Mesenteric fat pad (tissue), 1 donor: ENCODE data around the gene TSPAN2. TPM values are rescaled to one million over a fixed set of nuclear protein-coding genes. Genes with fewer than 3 reads are reported as not detected.

Source experiments
- DNase-seq: peaks from one replicate; pipeline ENCODE4 v3.0.0-alpha.2; 2020; ENCODE audit warnings: low spot score
- total RNA-seq: library from RNA; stranded (reverse); fragmentation: NEBNext Ultra II Directional; extraction: Animal tissue kit (Norgen Biotek cat#: 25700); gene quantifications from one replicate; pipeline ENCODE4 v1.2.1, GENCODE V29; 2021
- donor health status: DM: yes; HTN: yes; CAD: no.

The TSPAN2 gene
- total RNA-seq, 1 donor from 2014 or later: 4.3 TPM

DNA sequence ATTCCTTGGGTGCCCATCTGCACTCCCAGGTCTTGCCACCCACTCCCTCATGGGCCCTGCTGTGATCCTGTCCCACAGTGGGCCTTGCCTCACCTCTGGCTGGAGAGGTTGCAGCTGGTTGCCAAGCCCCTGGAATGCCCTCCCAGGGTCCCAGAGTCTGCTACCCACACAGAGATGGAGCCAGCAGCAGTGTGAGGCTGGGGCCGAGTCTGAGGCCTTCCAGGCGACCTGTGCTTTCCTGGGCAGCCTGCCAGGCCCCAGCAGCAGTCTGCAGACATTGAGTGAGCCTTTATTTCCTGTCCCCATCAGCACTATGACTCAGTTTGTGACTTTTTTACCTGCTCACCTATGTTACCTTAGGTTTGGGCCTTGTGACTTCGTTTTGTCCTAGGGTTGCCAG, 25.0 kb upstream of the TSPAN2 start:
- no peak for DNase-seq

DNA sequence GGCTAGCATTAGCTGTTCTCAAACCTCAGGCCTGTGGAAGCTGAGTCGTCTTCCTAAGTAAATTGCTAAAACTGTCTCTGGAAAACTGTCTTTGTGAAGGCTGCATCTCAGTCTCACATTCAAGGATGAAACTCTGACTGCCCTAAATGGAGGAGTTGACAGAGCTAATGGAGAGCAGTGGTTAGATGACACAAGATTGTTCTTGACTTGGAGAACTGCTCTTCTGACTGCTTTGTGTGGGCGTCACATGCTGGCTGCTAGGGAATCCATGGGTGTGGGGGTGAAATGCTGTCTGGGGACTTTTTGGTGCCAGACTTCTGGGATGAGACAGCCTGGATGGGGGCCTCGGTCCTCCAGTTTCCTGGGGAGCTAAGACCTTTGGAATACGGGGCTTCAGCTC, 24.5 kb upstream of the TSPAN2 start:
- no peak for DNase-seq

DNA sequence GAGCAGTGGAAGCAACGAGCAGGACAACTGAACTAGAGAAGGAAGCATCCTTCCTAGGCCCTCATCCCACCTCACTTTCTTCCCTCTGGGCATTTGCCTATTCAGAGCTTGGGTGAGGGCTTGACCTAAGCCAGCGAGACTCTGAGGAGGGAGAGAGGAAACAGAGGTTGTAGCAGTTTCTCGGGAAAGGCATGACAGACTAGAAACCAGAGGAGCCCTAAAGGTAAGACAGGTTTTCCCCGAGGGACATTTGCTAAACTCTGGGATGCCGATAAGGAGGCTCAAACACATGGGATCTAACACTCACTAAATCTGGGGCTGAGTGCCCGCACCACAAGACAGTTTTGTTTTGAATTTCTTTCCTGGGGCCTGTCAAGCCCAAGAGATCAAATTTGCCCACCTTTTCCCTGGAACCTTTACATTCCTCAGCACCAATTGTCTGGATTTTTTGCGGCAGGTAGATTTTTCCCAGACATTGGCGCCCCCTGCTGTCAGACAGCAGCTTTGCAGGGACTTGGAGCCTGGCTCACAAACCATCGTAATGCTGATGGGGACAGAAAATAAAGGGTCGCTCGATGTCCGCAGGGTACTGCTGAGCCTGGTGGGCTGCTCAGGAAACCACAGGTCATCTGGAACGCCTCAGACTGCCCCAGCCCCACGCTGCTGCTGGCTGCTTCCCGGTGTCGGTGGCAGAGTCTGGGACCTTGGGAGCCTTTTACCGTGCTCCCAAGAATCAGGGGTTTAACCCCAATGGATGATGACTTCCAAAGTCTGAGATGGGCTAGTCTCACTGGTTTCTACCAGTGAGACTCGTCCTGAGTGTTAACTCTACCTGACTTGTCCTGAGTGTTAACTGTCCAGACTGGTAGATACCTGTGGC, 23.4 kb upstream of the TSPAN2 start:
- DNase-seq: no peak

DNA sequence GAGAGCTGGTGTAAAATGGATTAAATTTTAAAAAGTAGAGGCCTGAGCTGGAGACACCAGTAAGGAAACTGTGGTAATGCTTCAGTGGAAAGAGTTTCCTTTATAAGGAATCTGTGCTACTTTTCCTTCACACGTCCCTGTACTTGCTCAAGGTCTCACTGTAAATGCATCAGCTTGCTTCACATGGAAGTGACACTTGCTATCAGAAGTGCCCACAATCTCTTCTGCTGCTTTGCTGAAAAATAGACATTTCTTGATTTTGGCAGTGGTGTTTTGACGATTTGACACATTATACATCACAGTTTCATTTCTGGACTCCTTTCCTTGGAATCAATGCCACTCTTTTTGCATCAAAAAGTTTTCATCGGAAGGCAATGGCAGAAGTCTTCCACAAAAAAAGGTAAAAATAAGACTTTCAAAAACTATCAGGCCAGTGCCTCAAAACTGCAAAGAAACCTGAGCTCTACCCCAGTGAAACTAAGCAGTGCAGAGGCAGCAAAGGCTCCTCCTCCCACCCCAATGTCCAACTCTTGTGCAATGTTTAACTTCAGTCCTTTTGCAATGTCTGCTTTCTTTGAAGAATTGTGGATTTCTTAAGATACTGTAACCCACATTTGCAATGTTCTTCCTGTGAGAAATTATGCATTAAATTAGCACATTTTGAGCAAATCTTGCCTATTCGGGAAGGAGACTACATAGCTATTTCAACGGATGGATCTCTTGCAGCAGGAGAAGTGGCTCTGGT, 18.4 kb upstream of the TSPAN2 start:
- no peak for DNase-seq

DNA sequence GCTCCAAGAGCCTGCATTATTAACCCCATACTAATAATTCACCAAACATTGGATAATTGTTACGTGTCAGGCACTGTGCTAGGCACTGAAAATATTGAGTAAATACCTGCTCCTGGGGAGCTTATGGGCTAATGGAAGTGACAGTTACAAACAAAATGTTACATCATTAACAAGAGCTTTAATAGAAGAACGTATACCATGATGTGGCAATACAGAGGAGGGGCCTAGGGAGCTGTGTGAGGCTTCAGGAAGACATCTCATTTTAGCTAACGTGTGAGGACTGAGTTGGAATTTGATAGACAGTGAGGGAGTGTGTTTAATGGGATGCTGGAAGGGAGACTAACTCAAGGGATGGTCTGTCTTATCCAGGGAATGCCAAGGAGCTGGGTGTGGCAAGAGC, 16.5 kb upstream of the TSPAN2 start:
- no peak for DNase-seq

DNA sequence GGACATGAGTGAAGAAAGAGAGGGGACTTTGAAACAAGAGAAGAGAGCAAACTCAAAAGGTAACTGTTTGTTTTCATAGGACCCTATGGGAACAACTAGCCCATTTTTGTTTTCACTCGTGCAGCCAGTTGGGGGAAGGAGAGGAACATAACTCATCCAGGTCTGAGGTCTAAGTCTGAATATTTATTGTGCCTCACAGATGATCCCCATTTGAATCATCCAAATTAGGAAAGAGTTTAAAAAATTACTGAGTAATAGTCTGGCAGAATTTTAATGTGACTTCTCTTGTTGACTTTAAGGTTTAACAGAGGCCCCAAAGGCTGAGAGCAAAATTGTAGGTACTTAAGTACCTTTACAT, 10.4 kb upstream of the TSPAN2 start:
- no peak for DNase-seq

DNA sequence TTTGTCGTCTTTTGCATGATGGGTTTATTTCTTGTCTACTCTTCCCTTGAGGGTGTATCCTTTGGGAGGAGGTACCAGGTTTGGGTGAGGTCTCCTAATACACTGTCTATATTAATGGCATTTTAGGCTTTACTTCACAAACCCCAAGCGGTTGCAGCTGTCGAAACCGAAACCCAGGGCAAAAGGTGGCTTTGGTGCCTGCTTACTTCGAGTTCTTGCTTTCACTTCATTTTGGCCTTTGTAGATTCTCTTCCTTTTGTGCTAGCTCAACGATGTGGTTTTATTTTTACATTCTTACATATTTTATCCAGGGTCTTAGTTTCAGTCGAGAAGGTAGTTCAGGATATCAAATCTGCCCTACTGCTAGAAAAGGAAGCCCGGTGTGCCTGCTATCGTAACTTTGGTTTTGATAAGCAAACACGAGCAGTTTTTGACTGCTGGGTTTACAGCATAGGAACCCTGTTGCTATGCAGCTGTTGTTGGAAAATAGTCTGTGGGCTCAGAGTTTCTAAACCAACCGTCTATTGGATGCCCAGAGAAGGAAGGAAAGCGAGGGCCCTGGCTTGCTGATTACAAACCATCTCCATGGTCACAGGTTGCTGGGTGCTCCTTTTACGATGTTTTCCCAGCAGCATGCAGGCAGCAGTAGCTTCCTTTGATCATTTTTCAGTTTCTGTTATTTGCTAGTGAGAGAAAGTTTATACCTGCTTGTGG, 9.8 kb upstream of the TSPAN2 start:
- no peak for DNase-seq

DNA sequence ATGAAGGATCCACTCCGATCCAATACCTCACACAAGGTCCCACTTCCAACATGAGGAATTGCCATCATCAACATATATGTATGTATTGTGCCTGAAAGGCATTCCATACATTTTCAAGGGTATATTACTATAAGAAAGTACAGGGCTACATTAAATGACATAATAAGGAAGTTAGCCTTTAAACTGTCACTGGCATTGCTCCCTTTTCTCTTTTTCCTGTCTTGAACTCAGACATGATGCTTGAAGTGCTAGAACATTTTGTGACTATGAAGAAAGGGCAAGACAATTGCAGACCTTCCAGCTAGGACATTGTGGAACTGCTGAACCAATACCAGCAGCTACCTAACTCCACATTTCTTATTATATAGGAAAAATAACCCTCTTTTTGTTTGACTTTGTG, 2.9 kb upstream of the TSPAN2 start:
- no peak for DNase-seq

DNA sequence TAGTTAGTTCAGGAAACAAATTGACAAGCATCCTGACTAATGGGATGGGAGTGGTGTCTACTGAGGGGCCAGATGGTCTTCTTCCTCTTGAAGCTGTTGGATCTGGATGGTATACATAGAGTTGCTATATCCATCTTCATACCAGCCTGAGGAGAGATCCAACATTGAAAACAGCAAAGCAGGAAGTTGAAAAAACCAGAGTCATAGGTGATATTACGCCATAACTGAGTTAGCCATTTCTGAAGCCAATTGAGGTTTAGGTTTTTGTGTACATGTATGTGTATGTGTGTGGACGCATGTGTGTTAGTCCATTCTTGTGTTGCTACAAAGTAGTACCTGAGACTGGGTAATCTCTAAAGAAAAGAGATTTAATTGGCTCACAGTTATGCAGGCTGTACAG, 2.3 kb upstream of the TSPAN2 start:
- no peak for DNase-seq

DNA sequence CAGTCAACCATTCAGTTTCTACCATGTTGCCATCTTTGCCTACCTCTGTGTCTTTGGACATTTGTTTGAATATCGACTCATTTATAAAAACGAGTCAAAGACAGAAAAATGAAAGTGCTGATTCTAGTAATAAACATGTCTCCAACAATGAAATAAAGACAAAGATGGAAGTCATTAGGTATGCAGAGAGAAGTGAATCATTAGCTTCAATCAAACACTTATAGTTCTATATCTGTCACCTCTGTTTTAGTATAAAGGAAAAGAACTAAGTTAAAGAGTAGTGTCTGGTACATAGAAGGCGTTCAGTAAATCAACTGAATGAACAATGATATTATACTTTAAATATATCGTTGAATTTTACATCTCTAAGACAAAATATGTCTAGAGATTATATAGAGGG, 1.7 kb upstream of the TSPAN2 start:
- DNase-seq: no peak

DNA sequence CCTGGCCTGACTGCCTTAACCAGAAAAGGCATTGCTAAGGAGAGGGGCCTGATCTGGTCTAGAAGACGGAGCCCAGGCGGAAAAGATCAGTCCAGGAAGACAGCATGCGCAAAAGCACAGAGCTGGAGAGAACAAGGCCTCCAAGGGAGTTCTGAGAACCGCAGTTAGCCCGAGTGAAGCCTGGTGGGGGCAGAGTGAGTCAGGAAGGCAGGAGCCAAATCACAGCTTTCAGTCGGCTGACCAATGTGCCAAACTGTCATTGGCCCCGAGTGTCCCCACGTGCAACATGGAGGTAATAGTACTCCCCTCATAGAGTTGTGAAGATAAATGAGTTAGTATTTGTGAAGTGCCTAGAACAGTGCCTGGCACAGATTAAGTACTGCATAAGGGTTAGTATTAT, 1.2 kb upstream of the TSPAN2 start:
- DNase-seq: no peak

DNA sequence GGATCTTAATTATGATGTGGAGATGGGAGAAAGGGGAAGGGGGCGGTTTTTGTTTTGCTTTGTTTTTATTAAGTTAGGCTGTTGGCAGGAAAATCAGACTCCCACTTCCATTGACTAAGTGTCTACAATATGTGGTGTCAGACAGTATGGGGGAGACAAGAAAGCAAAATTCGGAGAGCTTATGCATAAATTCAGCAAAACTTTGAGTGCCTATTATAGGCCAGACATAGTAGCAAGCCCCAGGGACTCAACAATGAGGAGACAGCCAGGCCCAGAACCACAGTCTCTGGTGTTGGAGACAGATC, 835 bp upstream of the TSPAN2 start:
- no peak for DNase-seq

DNA sequence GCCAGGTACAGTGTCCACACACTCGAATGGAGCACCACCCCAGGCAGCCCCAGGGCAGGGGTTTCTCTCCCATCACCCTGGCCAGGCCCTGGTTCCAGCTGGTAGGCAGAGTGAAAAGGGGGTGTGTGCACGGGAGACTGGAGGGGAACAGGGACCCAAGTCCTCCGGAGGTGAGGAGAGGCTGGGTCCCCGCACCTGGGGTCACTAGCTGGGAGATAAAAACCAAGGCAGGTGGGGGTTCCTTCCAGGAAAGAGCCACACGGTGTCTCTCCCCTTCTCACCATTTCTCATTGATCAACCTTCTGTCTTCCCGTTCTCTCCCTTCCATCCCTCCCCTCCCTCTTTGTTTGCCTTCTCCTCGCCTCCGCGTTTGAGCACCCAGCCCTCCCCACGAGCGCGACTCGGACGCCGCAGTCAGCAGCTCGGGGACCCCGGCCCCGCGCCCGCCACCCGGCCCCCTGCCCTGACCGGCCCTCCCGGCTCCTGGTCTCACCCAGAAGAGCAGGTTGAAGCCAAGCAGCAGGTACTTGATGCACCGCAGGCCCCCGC, 358 bp downstream of the TSPAN2 start:
- no peak for DNase-seq

DNA sequence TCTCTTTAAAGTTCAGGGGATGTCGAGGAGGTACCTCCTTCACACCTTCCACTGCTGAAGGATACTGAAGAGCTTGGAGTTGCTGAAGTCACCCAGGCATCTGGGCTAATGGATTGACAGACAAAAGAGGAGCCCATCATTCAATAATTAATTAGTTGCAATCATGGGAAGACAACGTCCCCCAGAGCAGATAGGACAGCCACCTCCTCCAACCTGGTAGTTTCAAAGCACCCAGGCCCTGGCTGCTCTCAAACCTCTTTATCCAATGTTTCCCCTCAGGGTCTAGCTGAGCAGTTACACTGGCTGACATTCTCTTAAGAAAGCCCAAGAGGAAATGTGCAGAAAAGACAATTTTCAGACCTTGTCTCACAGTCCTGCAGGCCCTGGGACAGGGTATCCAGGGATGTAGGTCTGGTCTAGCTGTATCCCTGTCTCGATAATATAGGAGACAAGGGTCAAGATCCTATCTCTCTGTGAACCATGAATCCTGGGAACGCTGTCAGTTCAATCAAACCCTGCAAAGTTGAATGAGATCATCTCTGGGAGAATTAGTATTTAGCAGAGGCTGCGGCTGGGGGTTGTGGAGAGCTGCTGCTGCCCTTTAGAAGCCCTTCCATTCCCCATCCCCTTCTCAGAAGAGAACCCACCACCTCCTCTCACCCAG, 1.1 kb downstream of the TSPAN2 start:
- no peak for DNase-seq

DNA sequence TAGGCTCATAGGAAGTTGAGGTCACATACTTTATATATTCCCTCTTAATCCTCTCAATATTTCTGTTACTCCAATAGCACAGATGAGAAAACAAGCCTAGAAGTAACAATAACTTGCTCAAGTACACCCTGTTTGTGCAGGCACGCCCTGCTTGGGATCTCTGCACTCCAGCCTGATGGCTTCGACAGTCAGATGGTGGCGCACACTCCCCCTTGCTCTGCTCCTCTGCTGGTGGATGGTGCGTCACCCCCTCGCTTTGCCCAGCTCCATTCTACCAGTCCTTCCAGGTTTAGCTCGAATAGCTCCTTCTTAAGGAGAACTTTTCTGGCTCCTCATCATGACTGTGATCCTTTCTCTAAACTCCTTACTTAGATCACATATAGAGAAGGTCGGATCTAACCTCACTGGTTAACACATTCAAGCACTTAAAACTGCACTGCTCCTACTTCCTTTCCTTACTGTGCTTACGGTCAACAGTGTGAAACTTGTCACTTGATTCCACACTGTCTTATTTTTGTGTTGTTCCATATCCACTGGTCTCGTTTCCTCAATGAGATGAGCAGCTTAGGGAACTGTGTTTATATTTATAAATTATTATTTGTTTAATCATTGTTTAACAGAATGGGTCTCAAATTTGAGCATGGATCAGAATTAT, 3.0 kb downstream of the TSPAN2 start:
- DNase-seq: no peak

DNA sequence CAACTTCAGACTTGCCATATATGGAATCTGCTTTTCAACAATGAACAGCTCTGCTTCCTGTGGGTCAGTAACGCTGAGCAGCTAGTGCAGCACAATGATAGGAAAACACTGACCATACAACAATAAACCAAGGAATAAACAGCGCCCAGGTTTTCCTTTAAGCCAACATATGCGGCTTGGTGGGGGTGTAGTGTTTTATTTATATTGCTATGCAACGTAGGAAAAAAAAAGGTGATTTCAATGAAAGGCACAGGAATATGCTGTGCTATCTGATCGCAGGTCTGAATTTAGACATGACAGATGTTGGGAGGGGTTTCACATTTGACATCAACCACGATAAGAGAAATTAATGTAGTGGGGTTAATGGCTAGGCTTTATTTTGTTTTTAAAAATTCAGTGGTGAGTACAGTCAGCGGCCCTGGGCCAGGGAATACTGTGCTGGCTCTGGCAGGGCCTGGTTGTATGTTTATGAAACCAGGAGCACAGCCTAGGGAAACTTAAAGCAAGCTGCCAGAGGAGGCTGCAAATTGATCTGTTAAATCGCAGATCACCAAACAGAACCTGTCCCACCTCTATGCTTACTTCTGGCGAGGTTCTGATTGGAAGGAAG, 4.3 kb downstream of the TSPAN2 start:
- no peak for DNase-seq

DNA sequence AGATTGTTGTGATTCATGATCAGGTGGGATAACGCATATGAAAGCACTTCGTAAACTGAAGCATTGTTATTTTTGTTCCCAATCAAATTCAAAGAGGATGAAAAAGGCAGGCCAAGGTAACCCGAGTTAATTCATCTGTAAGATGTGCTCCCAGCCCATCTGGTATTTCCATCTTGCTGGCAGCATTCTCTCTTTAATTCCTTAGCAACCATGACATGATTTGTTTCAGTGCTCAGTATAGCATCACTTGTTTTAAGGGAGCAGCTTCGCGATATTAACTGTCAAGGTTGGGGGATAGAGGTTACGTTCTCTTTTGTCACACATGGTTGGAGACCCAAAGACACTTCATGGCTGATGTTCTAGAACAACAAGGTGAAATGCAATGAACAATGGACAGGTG, 6.4 kb downstream of the TSPAN2 start:
- DNase-seq: no peak

DNA sequence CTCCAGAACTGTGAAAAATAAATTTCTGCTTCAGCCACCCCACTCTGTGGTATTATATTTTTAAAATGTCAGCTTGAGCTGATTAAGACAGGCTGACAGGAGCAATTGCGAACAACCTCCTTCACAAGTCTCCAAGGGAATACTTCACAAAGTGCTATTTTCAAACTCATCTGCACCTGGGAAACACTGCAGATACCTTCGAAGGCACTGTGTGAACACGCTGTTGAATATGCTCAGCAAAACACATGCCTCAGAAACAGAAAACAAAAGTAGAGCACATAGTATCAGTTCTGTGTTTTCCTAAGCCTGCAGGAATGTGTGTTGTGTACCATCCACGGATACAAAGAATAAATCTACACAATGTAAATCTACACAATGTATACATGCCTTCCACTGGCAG, 10.6 kb downstream of the TSPAN2 start:
- DNase-seq: no peak

DNA sequence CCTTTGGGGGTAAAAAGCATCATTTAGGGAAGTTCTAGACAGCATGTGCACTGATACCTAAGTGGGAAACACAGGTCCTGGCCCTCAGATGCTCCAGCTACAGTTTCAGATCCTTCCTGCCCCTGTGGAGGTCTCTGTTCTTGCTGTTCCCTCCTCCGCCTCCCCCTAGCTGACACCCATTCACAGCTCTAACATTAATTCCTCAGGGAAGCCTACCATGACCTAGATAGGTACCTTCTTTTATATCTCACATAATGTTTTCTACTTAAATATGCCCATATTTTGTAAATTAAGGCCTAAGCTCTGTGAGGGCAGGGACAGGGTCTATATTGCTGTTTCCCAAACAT, 11.3 kb downstream of the TSPAN2 start:
- no peak for DNase-seq

DNA sequence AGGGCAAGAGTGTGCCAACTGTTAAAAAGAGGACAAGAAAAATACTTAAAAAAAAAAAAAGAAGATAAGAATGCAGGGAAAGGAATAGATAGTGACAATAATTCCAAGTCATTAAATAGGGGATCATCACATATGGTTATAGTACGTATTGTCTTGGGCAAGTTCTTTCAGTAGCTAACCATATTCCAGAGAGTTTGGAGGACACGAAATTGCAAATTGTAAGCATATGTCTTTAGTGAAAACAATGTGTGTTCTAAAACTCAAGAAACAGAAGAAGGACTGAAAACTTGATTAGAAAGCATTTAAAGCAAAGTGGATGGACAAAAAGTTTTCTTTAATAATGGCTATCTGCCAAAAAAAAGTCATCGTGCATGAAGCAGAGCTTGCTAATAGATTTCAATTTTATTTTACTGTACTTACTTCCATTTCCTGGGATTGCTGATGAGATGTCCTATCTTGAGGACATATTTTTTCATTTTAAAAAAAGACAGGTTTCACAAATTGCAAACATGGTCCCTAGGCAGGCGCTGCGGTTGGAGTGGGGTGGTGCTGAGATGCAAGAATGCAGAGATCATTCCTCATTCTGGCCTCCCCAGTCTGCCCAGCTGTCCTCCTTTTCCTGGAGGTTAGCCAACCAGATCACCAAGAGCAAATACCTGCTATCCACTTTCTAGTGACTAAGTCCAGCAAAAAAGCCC, 11.9 kb downstream of the TSPAN2 start:
- DNase-seq: no peak
